ENCODE data around the gene RNU7-1. TPM values are rescaled to one million over a fixed set of nuclear protein-coding genes. Genes with fewer than 3 reads are reported as not detected.

RNU7-1 gene
- total RNA-seq, 1 donor, result not detected

DNA sequence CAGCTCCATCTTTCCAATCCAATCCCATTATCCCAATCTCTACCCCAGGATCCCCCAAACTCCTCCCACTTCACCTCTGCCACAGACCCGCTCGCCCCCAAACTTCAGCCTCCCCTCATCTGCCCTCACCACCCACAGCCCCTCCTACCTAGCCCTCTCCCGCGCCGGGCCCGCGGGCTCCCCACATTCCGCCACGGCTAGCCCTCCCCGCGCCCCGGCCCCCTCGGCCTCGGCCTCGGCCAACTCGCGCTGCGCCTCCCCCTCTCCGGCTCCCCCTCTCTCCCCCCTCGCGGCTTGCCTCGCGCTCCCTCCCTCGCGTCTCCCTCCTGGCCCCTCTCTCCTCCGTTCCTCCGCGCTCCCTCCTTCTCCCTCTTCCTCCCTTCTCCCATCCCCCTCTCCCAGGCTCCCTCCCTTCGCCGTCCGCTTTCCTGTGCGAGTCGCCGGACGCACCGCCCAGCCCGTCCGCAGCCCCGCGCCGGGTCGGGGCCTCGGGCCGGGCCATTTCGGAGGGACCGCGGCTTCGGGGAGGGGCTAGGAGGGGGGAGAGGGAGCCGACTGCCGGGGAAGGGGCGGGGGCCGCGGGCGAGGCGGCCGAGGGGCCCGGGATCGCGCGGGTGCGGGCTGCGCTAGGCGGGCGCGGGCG lies 16.1 kb upstream of the RNU7-1 start, which contains the start of gene ATN1:
Gene ATN1 (plus strand): TSS at position 581 of the 643 bp plus-strand sequence. CDS start 6,043 bp downstream, outside the sequence.
- H3K4me3 ChIP-seq (ENCODE audit: low read length), result peak within 1 kb of the TSS; percentile 50
- no peaks in the 10 kb centered on the region for H3K9me3 ChIP-seq (ENCODE audit: low read depth, low read length)
- peaks cover 50% of the 10 kb centered on the region for H3K4me1 ChIP-seq (ENCODE audit: insufficient read depth, low read length)
- H3K27me3 ChIP-seq (ENCODE audit: insufficient read depth, low read length), result peaks cover 4% of the 10 kb centered on the region

GRCh38 chr12:6928022-6928702 lies 15.5 kb upstream of the RNU7-1 start:
- no peaks in the 10 kb centered on the region for H3K9me3 ChIP-seq (ENCODE audit: low read depth, low read length)
- peaks cover 43% of the 10 kb centered on the region for H3K4me1 ChIP-seq (ENCODE audit: insufficient read depth, low read length)
- H3K27me3 ChIP-seq (ENCODE audit: insufficient read depth, low read length), result peaks cover 4% of the 10 kb centered on the region
- peak overlapping the region; percentile 31 for H3K4me3 ChIP-seq (ENCODE audit: low read length)

DNA sequence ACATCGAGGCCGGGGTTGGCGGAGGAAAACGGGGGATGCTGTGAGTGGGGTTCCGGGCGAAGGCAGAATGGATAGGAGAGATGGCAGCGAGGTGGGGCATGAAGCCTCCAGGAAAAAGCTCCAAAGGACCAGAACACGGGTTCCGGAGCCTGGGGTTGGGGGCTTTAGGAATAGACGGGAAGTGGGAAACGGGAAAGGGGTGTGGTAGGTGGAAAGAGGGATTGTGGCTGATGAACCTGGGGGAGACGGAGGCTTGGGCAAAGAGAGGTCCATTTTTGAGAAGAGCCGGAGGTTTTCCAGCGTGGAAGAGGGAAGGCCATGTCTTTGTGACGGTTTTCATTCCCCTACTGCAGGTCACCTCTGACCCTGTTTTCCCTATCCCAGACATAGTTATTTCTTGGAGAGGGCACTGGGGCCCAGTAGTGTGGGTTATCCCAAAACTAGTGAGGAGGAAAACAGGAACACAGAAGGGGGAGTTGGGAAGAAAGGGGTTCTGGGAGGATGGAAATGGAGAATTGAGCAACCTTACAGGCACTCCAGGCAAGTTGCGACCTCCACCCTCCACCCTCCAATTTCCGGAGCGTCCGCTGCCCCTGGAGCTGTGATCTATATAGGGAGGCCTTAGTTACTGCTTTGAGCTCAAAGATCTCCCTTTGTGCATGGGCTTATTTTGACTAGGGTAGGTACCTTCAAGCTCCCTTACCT lies 14.8 kb upstream of the RNU7-1 start:
- Histone ChIP-seq H3K27me3 (ENCODE audit: insufficient read depth, low read length) (peaks cover 4% of the 10 kb centered on the region), H3K9me3 (ENCODE audit: low read depth, low read length) (no peaks in the 10 kb centered on the region), H3K4me1 (ENCODE audit: insufficient read depth, low read length) (peaks cover 37% of the 10 kb centered on the region), H3K4me3 (ENCODE audit: low read length) (peak overlapping the region; percentile 31)

DNA sequence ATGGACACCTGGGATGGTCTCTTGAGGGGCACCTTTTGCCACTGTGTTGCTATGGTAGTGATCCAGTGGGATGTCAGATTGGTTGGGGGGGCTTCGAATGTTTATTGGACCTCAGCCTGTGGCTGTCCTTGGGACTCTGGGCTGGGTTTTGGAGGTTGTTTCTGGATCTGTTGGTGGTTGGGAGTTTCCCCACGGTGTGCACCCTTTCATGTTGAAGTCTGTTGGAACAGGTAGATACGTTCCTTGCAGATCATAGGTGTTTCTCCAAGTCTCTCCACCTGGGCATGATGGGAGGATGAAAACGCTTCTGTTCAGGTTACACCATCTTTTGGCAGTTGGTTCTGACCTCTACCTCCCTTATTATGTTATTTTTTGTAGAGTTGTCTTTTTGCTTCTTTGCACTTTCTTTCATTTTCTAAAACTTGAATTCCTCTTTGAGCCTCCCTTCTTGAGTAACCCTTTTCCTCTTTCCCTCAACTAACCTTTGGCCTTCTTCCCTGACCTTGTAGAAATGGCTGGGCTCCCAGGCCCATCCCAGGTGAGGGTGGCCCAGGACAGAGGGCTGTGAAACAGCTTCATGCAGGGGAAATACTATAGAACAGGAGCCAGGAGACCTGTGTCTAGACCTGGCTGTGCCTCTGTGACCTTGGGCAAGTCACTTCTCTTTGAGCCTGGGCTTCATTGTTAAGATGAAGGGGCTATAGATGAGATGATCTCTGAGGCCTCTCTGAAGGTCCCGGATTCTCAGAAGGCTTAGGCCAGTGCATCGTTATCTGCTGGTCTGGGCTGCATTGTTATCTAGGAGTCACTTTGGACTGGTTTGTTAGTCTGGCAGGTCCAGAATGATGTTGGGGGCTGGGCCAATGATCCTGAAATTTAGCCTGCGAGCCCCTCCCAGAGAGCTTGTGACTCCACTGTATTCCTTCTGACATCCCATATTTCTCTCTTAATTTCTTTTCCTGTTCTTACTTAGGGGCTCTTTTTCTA lies 13.9 kb upstream of the RNU7-1 start:
- peaks cover 28% of the 10 kb centered on the region for H3K4me1 ChIP-seq (ENCODE audit: insufficient read depth, low read length)
- no peak overlapping the region for H3K4me3 ChIP-seq (ENCODE audit: low read length)
- H3K27me3 ChIP-seq (ENCODE audit: insufficient read depth, low read length), result peaks cover 4% of the 10 kb centered on the region
- H3K9me3 ChIP-seq (ENCODE audit: low read depth, low read length), result no peaks in the 10 kb centered on the region

GRCh38 chr12:6932766-6933165 lies 10.8 kb upstream of the RNU7-1 start:
- Histone ChIP-seq H3K27me3 (ENCODE audit: insufficient read depth, low read length) (peaks cover 4% of the 10 kb centered on the region), H3K4me3 (ENCODE audit: low read length) (no peak overlapping the region), H3K4me1 (ENCODE audit: insufficient read depth, low read length) (peaks cover 43% of the 10 kb centered on the region), H3K9me3 (ENCODE audit: low read depth, low read length) (no peaks in the 10 kb centered on the region)

GRCh38 chr12:6934110-6934509 lies 9.5 kb upstream of the RNU7-1 start:
- H3K27me3 ChIP-seq (ENCODE audit: insufficient read depth, low read length), result peaks cover 1% of the 10 kb centered on the region
- no peaks in the 10 kb centered on the region for H3K9me3 ChIP-seq (ENCODE audit: low read depth, low read length)
- H3K4me1 ChIP-seq (ENCODE audit: insufficient read depth, low read length), result peaks cover 42% of the 10 kb centered on the region
- H3K4me3 ChIP-seq (ENCODE audit: low read length), result no peak overlapping the region

DNA sequence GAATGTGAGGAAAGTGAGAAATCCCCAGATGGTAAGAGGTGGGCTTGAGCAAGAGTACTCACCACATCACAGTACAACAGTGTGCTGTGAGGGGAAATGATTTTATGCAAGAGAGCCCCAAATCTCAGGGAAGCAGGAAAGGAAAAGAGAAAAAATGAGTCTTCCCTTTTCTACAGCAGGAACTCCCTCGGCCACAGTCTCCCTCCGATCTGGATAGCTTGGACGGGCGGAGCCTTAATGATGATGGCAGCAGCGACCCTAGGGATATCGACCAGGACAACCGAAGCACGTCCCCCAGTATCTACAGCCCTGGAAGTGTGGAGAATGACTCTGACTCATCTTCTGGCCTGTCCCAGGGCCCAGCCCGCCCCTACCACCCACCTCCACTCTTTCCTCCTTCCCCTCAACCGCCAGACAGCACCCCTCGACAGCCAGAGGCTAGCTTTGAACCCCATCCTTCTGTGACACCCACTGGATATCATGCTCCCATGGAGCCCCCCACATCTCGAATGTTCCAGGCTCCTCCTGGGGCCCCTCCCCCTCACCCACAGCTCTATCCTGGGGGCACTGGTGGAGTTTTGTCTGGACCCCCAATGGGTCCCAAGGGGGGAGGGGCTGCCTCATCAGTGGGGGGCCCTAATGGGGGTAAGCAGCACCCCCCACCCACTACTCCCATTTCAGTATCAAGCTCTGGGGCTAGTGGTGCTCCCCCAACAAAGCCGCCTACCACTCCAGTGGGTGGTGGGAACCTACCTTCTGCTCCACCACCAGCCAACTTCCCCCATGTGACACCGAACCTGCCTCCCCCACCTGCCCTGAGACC lies 8.0 kb upstream of the RNU7-1 start:
- Histone ChIP-seq H3K27me3 (ENCODE audit: insufficient read depth, low read length) (no peaks in the 10 kb centered on the region), H3K9me3 (ENCODE audit: low read depth, low read length) (no peaks in the 10 kb centered on the region), H3K4me1 (ENCODE audit: insufficient read depth, low read length) (peaks cover 32% of the 10 kb centered on the region), H3K4me3 (ENCODE audit: low read length) (no peak overlapping the region)

GRCh38 chr12:6936194-6936635 lies 7.4 kb upstream of the RNU7-1 start:
- Histone ChIP-seq H3K4me1 (ENCODE audit: insufficient read depth, low read length) (peaks cover 32% of the 10 kb centered on the region), H3K9me3 (ENCODE audit: low read depth, low read length) (no peaks in the 10 kb centered on the region), H3K4me3 (ENCODE audit: low read length) (no peak overlapping the region), H3K27me3 (ENCODE audit: insufficient read depth, low read length) (no peaks in the 10 kb centered on the region)

DNA sequence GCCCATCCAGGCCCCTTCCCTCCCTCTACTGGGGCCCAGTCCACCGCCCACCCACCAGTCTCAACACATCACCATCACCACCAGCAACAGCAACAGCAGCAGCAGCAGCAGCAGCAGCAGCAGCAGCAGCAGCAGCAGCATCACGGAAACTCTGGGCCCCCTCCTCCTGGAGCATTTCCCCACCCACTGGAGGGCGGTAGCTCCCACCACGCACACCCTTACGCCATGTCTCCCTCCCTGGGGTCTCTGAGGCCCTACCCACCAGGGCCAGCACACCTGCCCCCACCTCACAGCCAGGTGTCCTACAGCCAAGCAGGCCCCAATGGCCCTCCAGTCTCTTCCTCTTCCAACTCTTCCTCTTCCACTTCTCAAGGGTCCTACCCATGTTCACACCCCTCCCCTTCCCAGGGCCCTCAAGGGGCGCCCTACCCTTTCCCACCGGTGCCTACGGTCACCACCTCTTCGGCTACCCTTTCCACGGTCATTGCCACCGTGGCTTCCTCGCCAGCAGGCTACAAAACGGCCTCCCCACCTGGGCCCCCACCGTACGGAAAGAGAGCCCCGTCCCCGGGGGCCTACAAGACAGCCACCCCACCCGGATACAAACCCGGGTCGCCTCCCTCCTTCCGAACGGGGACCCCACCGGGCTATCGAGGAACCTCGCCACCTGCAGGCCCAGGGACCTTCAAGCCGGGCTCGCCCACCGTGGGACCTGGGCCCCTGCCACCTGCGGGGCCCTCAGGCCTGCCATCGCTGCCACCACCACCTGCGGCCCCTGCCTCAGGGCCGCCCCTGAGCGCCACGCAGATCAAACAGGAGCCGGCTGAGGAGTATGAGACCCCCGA lies 6.8 kb upstream of the RNU7-1 start:
- peak overlapping the region; percentile 71 for H3K4me3 ChIP-seq (ENCODE audit: low read length)
- H3K9me3 ChIP-seq (ENCODE audit: low read depth, low read length), result no peaks in the 10 kb centered on the region
- H3K27me3 ChIP-seq (ENCODE audit: insufficient read depth, low read length), result no peaks in the 10 kb centered on the region
- peaks cover 32% of the 10 kb centered on the region for H3K4me1 ChIP-seq (ENCODE audit: insufficient read depth, low read length)

- peak overlapping the region; percentile 71 for H3K4me3 ChIP-seq (ENCODE audit: low read length)
- H3K4me1 ChIP-seq (ENCODE audit: insufficient read depth, low read length), result peaks cover 33% of the 10 kb centered on the region
- H3K27me3 ChIP-seq (ENCODE audit: insufficient read depth, low read length), result no peaks in the 10 kb centered on the region
- H3K9me3 ChIP-seq (ENCODE audit: low read depth, low read length), result no peaks in the 10 kb centered on the region
Measured at GRCh38 chr12:6937481-6938352, 5.9 kb upstream of the RNU7-1 start.

GRCh38 chr12:6938353-6939190 lies 5.0 kb upstream of the RNU7-1 start:
- peaks cover 41% of the 10 kb centered on the region for H3K4me1 ChIP-seq (ENCODE audit: insufficient read depth, low read length)
- H3K4me3 ChIP-seq (ENCODE audit: low read length), result no peak overlapping the region
- H3K9me3 ChIP-seq (ENCODE audit: low read depth, low read length), result no peaks in the 10 kb centered on the region
- no peaks in the 10 kb centered on the region for H3K27me3 ChIP-seq (ENCODE audit: insufficient read depth, low read length)

- Histone ChIP-seq H3K4me1 (ENCODE audit: insufficient read depth, low read length) (peaks cover 47% of the 10 kb centered on the region), H3K27me3 (ENCODE audit: insufficient read depth, low read length) (no peaks in the 10 kb centered on the region), H3K4me3 (ENCODE audit: low read length) (no peak overlapping the region), H3K9me3 (ENCODE audit: low read depth, low read length) (no peaks in the 10 kb centered on the region)
Measured at GRCh38 chr12:6939191-6939540, 4.5 kb upstream of the RNU7-1 start.

All from mononuclear cell (primary cell).